Measurements from ENCODE around the gene C3orf80.
"Not testable (repeated sequence)": the region's sequence is repeated elsewhere in the genome, so short reads cannot be mapped to it uniquely, and the experiment has no call there.

Gene C3orf80

DNA sequence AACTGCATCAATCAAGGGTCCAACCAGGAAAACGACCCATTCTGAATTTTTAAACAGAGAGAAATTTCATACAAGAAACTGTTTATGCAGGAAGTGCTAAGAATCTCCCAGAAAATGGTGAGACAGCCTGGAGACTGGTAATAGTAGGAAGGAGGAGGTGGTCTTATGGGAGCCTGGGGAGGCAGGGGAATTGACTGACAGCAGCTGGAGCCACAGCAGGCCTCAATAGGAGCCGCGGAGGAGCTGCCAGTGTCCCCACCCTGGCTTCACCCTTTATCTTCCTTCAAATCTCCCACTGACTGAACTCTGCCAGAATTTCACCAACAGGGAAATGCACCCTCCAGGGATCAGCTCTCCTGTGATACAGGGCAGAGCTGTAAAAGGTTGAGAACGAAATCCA lies 7.5 kb upstream of the C3orf80 start:
- DNase-seq = no peak

DNA sequence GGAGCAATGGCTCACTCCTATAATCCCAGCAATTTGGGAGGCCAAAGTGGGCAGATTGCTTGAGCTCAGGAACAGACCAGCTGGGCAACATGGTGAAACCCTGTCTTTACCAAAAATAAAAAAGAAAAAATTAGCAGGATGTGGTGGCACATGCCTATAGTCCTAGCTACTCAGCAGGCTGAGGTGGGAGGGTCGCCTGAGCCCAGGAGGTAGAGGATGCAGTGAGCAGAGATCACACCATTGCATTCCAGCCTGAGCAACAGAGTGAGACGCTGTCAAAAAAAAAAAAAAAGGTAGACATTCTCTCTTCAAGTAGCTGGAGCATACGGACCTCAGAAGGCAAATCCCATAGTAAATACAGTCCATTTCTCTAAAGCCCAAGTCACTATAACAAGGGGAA lies 7.1 kb upstream of the C3orf80 start:
- no peak for DNase-seq

DNA sequence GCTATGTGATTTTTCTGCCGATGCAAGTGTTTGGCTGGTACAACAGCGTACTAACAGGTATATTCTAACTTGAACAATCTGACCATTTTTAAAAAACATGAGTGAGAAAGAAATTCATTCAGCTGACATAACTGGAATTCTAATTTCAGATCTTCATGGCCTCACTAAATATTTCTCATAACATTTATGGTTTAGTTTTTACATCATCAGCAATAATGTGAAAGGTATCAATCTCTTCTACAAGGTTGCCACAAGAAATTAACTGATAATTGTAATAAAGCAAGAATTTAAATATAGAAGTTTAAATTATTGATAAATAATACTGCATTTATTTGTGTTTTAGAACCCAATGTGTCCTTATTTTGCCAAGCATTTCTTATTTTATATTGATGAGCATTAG lies 5.2 kb upstream of the C3orf80 start:
- DNase-seq = no peak

DNA sequence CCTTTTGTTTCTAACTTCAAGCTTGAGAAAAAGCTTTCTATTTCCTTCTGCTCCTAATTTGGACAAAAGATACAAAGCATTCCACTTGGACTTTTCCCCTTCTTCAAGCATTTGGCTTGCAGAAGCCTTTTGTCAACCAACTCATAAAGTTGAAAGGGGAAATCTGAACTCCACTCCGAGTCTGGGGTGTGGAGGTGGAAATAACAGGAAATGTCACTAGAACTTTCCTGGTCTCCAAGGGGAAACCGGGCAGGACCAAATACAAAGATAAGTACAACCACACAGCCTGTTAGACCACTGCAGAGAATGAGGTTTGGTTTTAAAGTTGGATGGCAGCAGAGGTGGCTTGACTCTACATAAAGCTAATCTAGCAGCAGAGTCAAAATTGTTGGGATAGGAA lies 4.2 kb upstream of the C3orf80 start:
- DNase-seq = no peak

DNA sequence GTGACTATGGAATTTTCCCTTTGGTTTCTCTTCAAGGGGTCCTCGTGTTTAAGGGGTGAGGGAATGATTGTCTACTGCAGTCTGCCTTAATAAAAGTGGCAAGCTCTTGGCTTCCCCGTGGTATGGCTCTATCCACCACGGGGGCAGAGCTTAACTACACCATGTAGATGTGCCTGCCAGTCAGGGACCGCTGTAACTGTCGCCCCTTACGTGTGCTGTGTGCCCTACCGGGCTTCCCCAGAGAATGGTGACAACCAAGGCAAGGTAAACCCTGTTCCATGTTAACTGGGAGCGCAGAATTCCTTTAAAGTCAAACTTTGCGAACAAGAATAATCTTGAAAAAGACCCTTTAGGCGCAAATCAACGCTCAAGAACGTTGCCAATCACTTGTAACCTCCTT lies 966 bp upstream of the C3orf80 start:
- DNase-seq = no peak

DNA sequence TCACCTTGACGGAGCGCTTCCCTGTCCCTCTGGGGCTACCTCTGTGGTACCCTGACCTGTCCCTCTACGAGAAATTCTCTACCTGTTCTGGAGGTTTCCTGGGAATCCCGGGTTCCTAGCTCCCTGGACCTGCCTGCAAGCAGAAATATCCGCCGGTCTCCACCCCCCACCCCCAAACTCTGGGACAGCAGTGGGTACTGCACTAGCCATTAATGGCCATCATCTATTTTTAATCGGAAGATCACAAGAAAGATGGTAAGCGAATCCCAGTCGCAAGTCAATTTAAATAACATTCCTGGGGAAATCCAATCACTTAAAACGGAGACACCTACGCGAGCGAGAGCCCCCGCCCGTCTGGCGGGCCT lies 429 bp upstream of the C3orf80 start:
- no peak for DNase-seq

DNA sequence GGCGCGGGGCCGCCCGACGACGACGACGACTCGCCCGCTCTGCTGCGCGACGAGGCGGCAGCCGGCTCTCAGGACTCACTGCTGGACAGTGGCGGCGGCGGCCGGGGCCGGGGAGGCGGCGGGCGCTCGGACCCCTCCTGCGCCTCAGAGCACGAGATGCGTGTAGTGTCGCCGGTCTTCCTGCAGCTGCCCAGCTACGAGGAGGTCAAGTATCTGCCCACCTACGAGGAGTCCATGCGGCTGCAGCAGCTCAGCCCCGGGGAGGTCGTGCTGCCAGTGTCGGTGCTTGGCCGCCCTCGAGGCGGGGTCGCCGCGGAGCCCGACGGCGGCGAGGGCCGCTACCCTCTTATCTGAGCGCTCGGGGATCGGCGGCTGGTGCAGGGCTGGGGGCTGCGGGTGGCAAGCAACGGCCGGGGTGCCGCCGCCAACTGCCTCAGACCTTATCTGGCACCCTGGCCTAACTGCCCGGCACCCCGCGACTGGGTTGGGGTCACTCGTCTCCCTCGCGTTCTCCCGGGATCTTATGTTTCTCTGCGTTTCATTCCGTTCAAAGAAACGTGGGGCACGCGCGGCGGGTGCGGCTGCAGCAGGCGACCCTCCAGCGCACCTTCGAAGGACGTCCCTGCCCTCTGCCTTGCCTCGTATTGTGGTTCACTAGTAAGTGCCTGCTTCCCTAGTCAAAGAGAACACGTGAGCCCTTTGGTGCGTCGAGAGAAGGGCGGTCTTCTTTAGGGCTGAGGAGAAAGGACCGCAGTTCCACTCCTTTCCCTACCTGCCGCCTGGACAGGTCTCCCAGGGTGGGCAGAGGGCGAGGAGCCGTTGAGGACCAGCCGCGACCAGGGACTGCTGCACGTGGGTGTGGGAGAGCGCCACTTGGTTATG lies 1.0 kb downstream of the C3orf80 start:
- no peak for DNase-seq

DNA sequence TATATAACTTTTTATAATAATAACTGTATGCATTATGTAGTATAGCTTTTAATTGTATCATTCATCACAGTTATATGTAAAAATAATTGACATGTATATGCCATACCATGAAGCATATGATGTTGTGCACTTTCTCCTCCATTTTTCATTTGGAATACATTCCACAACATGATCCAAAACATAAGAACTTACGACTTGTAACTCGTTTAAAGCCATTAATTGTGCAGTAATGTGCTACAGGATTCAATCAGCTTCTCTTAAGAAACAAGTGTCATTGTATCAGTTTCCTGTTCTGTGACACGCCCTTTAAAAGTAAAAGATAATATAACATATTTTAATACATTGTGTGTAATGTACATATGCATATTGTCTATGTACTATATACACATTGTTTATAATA lies 2.2 kb downstream of the C3orf80 start:
- no peak for DNase-seq

DNA sequence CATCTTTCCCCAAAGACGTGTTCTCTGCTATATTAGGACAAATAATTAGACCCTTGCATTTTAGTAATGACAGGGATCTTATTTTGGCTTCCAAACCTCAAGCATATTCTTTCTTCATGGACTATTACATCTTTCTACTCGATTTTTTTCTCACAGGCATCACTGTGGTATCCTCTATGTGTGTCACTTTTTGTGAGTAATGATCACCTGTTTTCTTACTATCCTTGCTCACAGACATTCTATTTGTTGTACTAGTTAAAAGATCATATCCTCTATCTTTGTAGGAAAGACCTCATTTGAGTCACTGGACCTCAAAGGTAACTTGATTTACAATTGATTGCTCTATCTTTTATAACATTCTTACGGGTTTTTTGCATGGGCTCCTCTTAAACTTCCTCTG lies 6.8 kb downstream of the C3orf80 start:
- DNase-seq = no peak

DNA sequence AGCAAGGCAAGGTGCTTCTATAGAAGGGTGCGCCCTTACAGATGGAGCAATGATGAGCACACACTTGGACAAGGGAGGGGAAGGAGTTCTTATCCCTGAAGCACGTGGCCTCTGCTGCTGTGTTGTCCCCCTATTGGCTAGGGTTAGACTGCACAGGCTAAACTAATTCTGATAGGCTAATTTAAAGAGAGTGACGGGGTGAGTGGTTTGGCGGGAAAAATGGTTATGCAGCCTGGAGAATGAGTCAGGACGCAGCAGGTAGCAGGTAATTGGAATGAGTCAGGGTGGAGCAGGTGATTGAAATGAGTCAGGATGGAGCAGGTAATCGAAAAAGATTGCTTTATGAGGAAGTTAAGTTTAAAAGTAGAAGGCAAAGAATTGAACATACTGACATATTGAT lies 15.5 kb downstream of the C3orf80 start:
- not testable (repeated sequence) for DNase-seq

DNA sequence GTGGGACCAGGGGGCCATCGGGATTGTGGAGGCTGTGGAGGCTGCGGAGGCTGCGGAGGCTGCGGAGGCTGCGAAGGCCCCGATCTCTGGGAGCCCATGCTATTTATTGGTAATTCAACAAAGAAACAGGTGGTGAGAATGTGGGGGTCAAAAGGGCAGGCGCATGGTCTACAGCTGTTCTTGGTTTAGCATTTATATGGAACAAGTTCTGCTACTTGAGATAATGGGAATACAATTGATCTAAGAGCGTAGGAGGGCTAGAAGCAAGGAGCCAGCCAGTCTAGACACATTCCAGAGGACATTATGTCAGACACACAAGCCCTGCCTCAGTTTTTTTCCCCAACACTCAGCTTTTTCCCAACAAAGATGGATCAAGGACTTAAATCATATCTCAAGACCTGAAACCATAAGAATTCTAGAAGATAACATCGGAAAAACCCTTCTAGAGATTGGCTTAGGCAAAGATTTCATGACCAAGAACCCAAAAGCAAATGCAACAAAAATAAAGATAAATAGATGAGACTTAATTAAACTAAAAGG lies 20.1 kb downstream of the C3orf80 start:
- DNase-seq = peak; percentile 38

DNA sequence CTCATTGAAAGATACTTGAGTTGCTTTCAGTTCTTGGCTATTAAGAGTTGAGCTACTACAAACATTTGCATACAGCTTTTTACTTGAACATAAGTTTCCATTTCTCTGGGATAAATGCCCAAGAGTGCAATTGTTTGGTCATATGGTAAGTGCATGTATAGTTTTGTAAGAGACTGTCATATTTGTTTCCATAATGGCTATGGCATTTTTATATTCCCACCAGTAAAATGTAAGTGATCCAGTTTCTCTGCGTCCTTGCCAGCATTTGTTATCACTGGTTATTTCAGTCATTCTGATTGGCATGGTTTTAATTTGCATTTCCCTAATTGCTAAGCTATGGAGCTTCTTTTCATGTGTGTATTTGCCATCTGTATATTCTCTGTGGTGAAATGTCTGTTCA lies 22.5 kb downstream of the C3orf80 start:
- DNase-seq = no peak

DNA sequence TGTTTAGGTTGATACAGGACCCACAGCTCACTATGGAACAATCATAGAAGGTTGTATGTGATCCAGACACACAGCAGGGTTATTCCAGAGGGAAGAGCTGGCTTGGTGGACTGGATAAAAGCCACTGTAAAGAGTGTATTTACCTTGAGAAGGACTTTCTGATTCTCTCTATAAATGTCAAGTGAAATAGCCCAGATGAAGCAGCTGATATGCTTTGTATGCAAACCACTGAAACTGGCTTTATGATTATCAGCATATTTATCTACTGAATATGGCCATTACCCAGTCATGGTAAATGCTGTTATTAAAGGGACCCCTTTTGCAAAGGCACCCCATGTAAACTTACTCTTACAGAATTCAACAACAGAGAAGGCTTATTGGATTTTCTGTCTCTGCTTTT lies 28.1 kb downstream of the C3orf80 start:
- no peak for DNase-seq

DNA sequence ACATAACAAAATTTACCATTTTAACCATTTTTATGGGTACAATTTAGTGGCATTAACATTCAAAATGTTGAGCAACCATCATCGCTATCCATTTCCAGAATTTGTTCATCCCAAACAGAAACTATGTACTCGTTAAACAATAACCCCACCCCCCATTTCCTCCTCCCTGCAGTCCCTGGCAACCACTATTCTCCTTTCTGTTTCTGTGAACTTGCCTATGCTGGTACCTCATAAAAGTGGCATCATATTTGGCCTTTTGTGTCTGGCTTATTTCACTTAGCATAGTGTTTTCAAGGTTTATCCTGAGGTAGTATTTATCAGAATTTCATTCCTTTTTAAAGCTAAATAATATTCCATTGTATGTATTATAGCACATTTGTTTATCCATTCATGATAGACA lies 32.4 kb downstream of the C3orf80 start:
- DNase-seq = no peak

DNA sequence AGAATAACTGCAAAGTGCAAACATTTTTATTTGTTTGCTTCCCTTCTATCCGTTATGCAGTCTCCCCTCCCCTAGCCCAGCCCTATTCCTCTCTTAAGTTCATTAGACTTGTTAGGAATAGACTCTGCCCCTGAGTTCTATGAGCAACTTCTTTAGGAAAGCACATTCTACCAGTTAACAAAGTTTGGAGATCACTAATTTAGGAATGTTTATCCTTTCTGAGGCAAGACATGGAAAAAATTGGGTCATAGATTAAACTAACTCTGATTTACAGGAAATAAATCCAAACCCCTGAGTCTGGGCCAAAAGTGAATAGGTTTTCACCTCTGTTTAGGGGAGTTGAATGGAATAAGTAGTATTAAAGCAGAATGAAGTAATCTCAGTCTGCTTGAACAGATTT lies 34.4 kb downstream of the C3orf80 start:
- DNase-seq = peak; percentile 23

DNA sequence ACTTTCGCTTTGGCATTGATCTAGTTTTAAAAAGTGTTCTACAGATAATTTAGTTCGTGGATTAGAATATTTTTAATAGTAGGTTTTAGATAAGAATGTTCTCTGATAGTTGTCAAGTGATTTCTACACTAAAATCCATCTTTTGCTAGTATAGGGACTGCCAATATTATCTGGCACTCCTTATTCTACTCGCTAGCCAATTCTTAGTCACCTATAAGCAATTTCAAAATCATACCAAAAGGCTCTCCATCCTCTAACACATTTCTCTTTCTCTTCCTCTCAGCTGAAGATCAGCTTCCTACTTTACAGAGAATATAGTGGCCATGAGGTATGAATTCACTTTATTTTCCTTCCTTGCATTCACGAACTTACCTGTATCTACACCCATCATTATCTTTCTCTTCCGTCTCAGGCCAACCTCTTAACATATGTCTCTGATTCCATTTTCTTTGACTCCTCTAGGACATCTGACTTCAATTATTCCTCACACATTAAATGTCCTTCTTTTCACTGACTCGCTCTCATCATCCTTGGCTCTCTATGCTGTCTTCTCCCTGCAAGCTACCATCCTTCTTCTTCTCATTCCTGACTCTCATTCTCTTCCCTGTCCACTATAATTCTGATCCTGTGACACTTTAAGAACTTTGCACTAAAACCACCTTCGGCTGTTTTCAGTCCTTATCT lies 35.5 kb downstream of the C3orf80 start:
- peak; percentile 7 for DNase-seq

DNA sequence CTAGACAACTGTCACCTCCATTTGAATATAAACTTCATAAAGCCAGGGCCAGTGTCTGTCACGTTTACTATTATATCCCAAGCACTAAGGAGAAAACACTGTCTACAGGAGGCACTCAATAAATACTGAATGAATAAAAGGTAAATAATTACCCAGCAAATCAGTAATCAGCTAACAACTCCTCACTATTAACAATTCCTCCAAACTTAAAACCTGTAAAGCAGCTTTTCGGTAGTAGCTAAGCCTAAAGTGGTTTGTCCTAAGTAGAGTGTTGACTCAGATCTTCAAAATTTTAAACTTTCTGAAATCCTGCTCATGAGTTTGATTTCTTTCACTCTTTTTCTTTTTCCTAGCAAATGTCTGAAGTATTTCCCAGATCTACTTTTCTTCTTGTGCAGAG lies 39.9 kb downstream of the C3orf80 start:
- DNase-seq = no peak

Measured in fibroblast of skin of right biceps (primary cell).